Measurements from ENCODE around the gene RAB15.

RAB15 gene

GRCh38 chr14:64987438-64987767, 15.3 kb upstream of the RAB15 start:
- no peak for DNase-seq

- DNase-seq = peak; percentile 92
These were observed 14.7 kb upstream of the RAB15 start, which contains the start of gene FNTB for GRCh38 chr14:64986648-64987437. Gene FNTB (plus strand): TSS chr14:64986895. CDS start chr14:64986954, 59 bp downstream.

GRCh38 chr14:64983439-64984310, 11.5 kb upstream of the RAB15 start:
- DNase-seq = peak; percentile 25

- DNase-seq = no peak
These were observed 7.4 kb upstream of the RAB15 start for GRCh38 chr14:64979336-64980074.

- DNase-seq = no peak
These were observed 2.4 kb upstream of the RAB15 start for GRCh38 chr14:64974563-64974962.

GRCh38 chr14:64973826-64974225, 1.7 kb upstream of the RAB15 start:
- DNase-seq = no peak

- no peak for DNase-seq
These were observed 898 bp upstream of the RAB15 start for GRCh38 chr14:64973026-64973442.

GRCh38 chr14:64971491-64971942, 619 bp downstream of the RAB15 start:
- no peak for DNase-seq

- DNase-seq = no peak
These were observed 1.2 kb downstream of the RAB15 start for GRCh38 chr14:64970776-64971477.

- peak; percentile 18 for DNase-seq
These were observed 2.1 kb downstream of the RAB15 start for GRCh38 chr14:64970041-64970440.

- DNase-seq = no peak
These were observed 3.5 kb downstream of the RAB15 start for GRCh38 chr14:64968651-64969050.

GRCh38 chr14:64968167-64968566, 4.0 kb downstream of the RAB15 start:
- DNase-seq = no peak

GRCh38 chr14:64966976-64967375, 5.2 kb downstream of the RAB15 start:
- no peak for DNase-seq

GRCh38 chr14:64965356-64966000, 6.7 kb downstream of the RAB15 start:
- no peak for DNase-seq

GRCh38 chr14:64963611-64964010, 8.5 kb downstream of the RAB15 start:
- no peak for DNase-seq

GRCh38 chr14:64960762-64961276, 11.3 kb downstream of the RAB15 start:
- DNase-seq = no peak

- DNase-seq = no peak
These were observed 13.4 kb downstream of the RAB15 start for GRCh38 chr14:64958743-64959142.

GRCh38 chr14:64958201-64958600, 13.9 kb downstream of the RAB15 start:
- DNase-seq = no peak

- DNase-seq = no peak
These were observed 15.3 kb downstream of the RAB15 start for GRCh38 chr14:64956697-64957406.

GRCh38 chr14:64955297-64955696, 16.8 kb downstream of the RAB15 start:
- no peak for DNase-seq
